ENCODE results near the gene FOXR2.

DNA sequence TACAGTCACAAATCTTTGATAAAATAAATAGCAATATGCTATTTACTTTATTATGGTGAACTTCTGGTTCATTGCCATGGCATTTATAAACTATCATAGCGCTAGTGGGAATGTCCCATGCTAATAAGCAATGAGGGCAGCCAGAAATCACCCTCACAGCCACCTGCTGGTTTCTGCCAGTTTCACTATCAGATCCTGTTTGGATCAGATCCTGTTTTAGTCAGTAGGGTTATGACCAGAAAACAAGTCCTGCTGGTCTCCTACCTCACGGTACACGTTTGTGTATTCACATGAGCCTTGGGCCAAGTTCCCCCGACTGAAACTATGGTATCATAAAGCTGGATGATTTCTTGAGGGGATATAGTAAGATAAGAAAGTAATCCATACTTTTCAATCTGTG is 17.7 kb downstream of the FOXR2 start:
- TF ChIP-seq, protein P1, sequence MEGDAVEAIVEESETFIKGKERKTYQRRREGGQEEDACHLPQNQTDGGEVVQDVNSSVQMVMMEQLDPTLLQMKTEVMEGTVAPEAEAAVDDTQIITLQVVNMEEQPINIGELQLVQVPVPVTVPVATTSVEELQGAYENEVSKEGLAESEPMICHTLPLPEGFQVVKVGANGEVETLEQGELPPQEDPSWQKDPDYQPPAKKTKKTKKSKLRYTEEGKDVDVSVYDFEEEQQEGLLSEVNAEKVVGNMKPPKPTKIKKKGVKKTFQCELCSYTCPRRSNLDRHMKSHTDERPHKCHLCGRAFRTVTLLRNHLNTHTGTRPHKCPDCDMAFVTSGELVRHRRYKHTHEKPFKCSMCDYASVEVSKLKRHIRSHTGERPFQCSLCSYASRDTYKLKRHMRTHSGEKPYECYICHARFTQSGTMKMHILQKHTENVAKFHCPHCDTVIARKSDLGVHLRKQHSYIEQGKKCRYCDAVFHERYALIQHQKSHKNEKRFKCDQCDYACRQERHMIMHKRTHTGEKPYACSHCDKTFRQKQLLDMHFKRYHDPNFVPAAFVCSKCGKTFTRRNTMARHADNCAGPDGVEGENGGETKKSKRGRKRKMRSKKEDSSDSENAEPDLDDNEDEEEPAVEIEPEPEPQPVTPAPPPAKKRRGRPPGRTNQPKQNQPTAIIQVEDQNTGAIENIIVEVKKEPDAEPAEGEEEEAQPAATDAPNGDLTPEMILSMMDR (IDR thresholded peaks at IDR 0.05) = no peak
- no peak for TF ChIP-seq POLR2A (IDR thresholded peaks at IDR 0.05)

All from thyroid gland (tissue), 4 donors.